ENCODE data around the gene VSX2.
"Not testable (repeated sequence)": the region's sequence is repeated elsewhere in the genome, so short reads cannot be mapped to it uniquely, and the experiment has no call there.

VSX2 gene

GRCh38 chr14:74260525-74261233 is 21.4 kb downstream of the VSX2 start:
- no peak for DNase-seq

- no peak for DNase-seq
Observed at GRCh38 chr14:74261288-74261687, 22.0 kb downstream of the VSX2 start.

- DNase-seq, result no peak
Observed at GRCh38 chr14:74262076-74262475, 22.8 kb downstream of the VSX2 start.

GRCh38 chr14:74263181-74263580 is 23.9 kb downstream of the VSX2 start:
- no peak for DNase-seq

GRCh38 chr14:74263921-74264320 is 24.7 kb downstream of the VSX2 start:
- DNase-seq, result no peak

GRCh38 chr14:74265301-74265965 is 26.2 kb downstream of the VSX2 start:
- DNase-seq, result no peak

GRCh38 chr14:74267588-74267987 is 28.3 kb downstream of the VSX2 start:
- DNase-seq, result no peak

- not testable (repeated sequence) for DNase-seq
Observed at GRCh38 chr14:74270382-74271177, 31.3 kb downstream of the VSX2 start.

- DNase-seq, result no peak
Observed at GRCh38 chr14:74271365-74271764, 32.1 kb downstream of the VSX2 start.

GRCh38 chr14:74275241-74275841 is 36.1 kb downstream of the VSX2 start:
- no peak for DNase-seq

GRCh38 chr14:74278080-74278479 is 38.8 kb downstream of the VSX2 start:
- DNase-seq, result no peak

- DNase-seq, result no peak
Observed at GRCh38 chr14:74281069-74281468, 41.8 kb downstream of the VSX2 start.

GRCh38 chr14:74286736-74287135 is 47.5 kb downstream of the VSX2 start:
- no peak for DNase-seq

- no peak for DNase-seq
Observed at GRCh38 chr14:74289801-74290200, 50.6 kb downstream of the VSX2 start.

- DNase-seq, result no peak
Observed at GRCh38 chr14:74290415-74290814, 51.2 kb downstream of the VSX2 start.

- DNase-seq, result no peak
Observed at GRCh38 chr14:74292061-74292460, 52.8 kb downstream of the VSX2 start.

- DNase-seq, result no peak
Observed at GRCh38 chr14:74293606-74294005, 54.4 kb downstream of the VSX2 start.

- no peak for DNase-seq
Observed at GRCh38 chr14:74296037-74296467, 56.8 kb downstream of the VSX2 start.

- no peak for DNase-seq
Observed at GRCh38 chr14:74297986-74298385, 58.7 kb downstream of the VSX2 start.

GRCh38 chr14:74299061-74299545 is 59.9 kb downstream of the VSX2 start:
- no peak for DNase-seq

- no peak for DNase-seq
Observed at GRCh38 chr14:74301594-74302151, 62.4 kb downstream of the VSX2 start.

- DNase-seq, result no peak
Observed at GRCh38 chr14:74302152-74302628, 62.9 kb downstream of the VSX2 start.
